ENCODE results near the gene MOBP.

Gene MOBP

DNA sequence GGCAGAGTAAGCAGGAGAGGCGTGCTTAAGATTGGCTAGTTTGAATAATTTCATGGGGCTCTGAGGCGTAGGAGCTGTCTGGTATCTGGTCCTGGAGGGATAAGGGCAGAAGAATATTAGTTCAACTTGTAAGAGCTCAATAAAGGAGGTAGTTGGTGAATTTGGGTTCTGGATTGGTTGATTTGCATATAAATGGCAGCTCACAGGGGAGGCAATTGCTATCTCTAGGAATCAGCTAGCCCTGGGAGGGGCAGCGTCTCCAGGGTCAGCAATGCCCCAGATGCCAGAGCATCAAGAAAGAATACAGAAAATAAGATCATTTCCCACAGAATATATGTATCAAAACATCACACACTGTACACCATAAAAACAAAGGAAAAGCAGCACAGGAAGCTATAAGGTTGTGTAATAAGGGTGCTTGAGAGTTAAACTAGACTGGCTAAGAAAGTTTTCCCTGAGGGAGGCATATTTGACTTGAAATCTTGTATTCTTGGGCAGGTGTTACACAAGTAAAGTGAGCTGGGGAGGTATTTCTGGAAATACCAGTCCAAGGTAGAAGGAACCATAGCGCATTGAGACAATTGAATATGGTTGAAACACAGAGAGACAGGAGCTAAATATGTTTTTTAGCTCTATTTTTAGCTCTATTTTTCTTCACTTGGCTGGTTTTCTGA lies 6.1 kb downstream of the MOBP start:
- Histone ChIP-seq H3K79me2 (ENCODE audit: insufficient read depth, low read depth) (no peaks in the 10 kb centered on the region), H3K9ac (no peak overlapping the region), H3K27me3 (ENCODE audit: insufficient read depth, low read depth) (no peaks in the 10 kb centered on the region), H2AFZ (ENCODE audit: low read depth) (no peak overlapping the region), H3K4me2 (no peak overlapping the region), H3K4me1 (ENCODE audit: low read depth, poor library complexity, severe bottlenecking) (no peaks in the 10 kb centered on the region), H3K27ac (no peak overlapping the region), H4K20me1 (ENCODE audit: insufficient read depth) (no peaks in the 10 kb centered on the region), H3K36me3 (ENCODE audit: insufficient read depth) (no peaks in the 10 kb centered on the region), H3K4me3 (IDR thresholded peaks at IDR 0.05; ENCODE audit: insufficient read depth, low read depth, low read length) (no peak overlapping the region)
- TF ChIP-seq, protein P1, sequence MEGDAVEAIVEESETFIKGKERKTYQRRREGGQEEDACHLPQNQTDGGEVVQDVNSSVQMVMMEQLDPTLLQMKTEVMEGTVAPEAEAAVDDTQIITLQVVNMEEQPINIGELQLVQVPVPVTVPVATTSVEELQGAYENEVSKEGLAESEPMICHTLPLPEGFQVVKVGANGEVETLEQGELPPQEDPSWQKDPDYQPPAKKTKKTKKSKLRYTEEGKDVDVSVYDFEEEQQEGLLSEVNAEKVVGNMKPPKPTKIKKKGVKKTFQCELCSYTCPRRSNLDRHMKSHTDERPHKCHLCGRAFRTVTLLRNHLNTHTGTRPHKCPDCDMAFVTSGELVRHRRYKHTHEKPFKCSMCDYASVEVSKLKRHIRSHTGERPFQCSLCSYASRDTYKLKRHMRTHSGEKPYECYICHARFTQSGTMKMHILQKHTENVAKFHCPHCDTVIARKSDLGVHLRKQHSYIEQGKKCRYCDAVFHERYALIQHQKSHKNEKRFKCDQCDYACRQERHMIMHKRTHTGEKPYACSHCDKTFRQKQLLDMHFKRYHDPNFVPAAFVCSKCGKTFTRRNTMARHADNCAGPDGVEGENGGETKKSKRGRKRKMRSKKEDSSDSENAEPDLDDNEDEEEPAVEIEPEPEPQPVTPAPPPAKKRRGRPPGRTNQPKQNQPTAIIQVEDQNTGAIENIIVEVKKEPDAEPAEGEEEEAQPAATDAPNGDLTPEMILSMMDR (conservative IDR thresholded peaks at IDR 0.05; ENCODE audit: low read depth, low read length) = no peak

DNA sequence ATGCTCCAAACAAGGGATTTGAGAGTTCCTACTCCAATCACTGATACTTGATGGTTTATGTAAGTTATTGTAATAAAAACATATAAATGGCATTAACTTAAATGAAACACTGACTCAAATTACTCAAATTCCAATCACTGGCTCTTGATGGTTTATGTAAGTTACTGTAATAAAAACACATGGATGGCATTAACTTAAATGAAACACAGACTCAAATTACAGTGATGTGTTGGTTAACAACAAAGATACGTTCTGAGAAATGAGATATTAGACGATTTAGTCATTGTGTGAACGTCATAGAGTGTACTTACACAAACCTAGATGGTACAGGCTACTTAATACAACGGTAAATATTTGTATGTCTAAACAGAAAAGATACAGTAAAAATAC lies 6.6 kb downstream of the MOBP start:
- no peak overlapping the region for H3K4me3 ChIP-seq (IDR thresholded peaks at IDR 0.05; ENCODE audit: insufficient read depth, low read depth, low read length)
- no peaks in the 10 kb centered on the region for H3K27me3 ChIP-seq (ENCODE audit: insufficient read depth, low read depth)
- no peaks in the 10 kb centered on the region for H3K36me3 ChIP-seq (ENCODE audit: insufficient read depth)
- H3K79me2 ChIP-seq (ENCODE audit: insufficient read depth, low read depth) = no peaks in the 10 kb centered on the region
- H3K27ac ChIP-seq = no peak overlapping the region
- no peak overlapping the region for H3K4me2 ChIP-seq
- no peak overlapping the region for H2AFZ ChIP-seq (ENCODE audit: low read depth)
- no peaks in the 10 kb centered on the region for H4K20me1 ChIP-seq (ENCODE audit: insufficient read depth)
- TF ChIP-seq, protein P1 (conservative IDR thresholded peaks at IDR 0.05; ENCODE audit: low read depth, low read length) = no peak
- no peaks in the 10 kb centered on the region for H3K4me1 ChIP-seq (ENCODE audit: low read depth, poor library complexity, severe bottlenecking)
- H3K9ac ChIP-seq = no peak overlapping the region

DNA sequence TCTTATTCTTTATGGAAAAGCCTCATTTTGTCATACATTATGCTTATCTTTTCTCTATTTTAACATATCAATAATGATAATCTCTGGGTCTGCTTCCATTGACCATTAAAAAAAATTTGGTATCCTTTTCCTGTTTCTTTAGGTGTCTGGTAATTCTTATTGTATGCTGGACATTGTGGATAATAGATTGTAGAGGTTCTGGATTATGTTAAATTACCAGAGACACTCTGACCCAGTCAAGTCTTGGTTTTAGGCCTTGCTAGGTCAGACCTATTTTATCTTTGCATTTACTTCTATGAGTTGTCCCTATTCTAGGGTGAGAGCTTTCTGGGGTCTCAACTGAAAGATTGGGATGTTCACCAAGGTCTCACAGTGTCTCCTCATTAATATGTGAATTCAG lies 9.3 kb downstream of the MOBP start:
- H3K27me3 ChIP-seq (ENCODE audit: insufficient read depth, low read depth) = no peaks in the 10 kb centered on the region
- no peaks in the 10 kb centered on the region for H3K4me1 ChIP-seq (ENCODE audit: low read depth, poor library complexity, severe bottlenecking)
- no peak overlapping the region for H3K4me2 ChIP-seq
- no peaks in the 10 kb centered on the region for H3K36me3 ChIP-seq (ENCODE audit: insufficient read depth)
- H2AFZ ChIP-seq (ENCODE audit: low read depth) = no peak overlapping the region
- no peak overlapping the region for H3K4me3 ChIP-seq (IDR thresholded peaks at IDR 0.05; ENCODE audit: insufficient read depth, low read depth, low read length)
- H3K27ac ChIP-seq = no peak overlapping the region
- H3K9ac ChIP-seq = no peak overlapping the region
- TF ChIP-seq, protein P1 (conservative IDR thresholded peaks at IDR 0.05; ENCODE audit: low read depth, low read length) = no peak
- no peaks in the 10 kb centered on the region for H4K20me1 ChIP-seq (ENCODE audit: insufficient read depth)
- no peaks in the 10 kb centered on the region for H3K79me2 ChIP-seq (ENCODE audit: insufficient read depth, low read depth)

DNA sequence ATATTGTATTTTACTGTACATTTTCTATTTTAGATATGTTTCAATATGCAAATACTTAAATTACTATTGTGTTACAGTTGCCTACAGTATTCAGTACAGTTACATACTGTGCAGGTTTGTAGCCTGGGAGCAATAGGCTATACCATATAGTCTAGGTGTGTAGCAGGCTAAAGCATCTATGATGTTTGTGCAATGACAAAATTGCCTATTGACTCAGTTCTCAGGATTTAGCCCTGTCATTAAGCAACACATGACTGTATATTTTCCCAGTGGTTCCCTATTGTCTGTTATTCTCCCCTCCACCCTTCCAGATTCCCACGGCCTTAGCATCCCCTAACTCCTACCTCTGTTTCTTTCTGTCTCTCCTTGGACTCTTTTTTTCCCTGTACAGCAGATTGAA lies 10.7 kb downstream of the MOBP start:
- no peaks in the 10 kb centered on the region for H4K20me1 ChIP-seq (ENCODE audit: insufficient read depth)
- H3K27me3 ChIP-seq (ENCODE audit: insufficient read depth, low read depth) = no peaks in the 10 kb centered on the region
- H3K36me3 ChIP-seq (ENCODE audit: insufficient read depth) = no peaks in the 10 kb centered on the region
- H3K4me3 ChIP-seq (IDR thresholded peaks at IDR 0.05; ENCODE audit: insufficient read depth, low read depth, low read length) = no peak overlapping the region
- H2AFZ ChIP-seq (ENCODE audit: low read depth) = no peak overlapping the region
- TF ChIP-seq, protein P1 (conservative IDR thresholded peaks at IDR 0.05; ENCODE audit: low read depth, low read length) = no peak
- H3K79me2 ChIP-seq (ENCODE audit: insufficient read depth, low read depth) = no peaks in the 10 kb centered on the region
- H3K27ac ChIP-seq = no peak overlapping the region
- no peak overlapping the region for H3K4me2 ChIP-seq
- no peak overlapping the region for H3K9ac ChIP-seq
- no peaks in the 10 kb centered on the region for H3K4me1 ChIP-seq (ENCODE audit: low read depth, poor library complexity, severe bottlenecking)
